Measurements from ENCODE around the gene COLEC12.

Gene COLEC12

GRCh38 chr18:449374-449773 is 51.1 kb downstream of the COLEC12 start:
- Mint-ChIP-seq H3K27me3 (peaks cover 4% of the 10 kb centered on the region), H3K36me3 (no peaks in the 10 kb centered on the region), H3K27ac (no peak overlapping the region), H3K4me3 (no peak overlapping the region), H3K9me3 (ENCODE audit: low read depth) (peaks cover 13% of the 10 kb centered on the region), H3K4me1 (ENCODE audit: low read depth) (no peaks in the 10 kb centered on the region)

GRCh38 chr18:448116-448790 is 52.2 kb downstream of the COLEC12 start:
- Mint-ChIP-seq H3K4me3 (no peak overlapping the region), H3K9me3 (ENCODE audit: low read depth) (peaks cover 13% of the 10 kb centered on the region), H3K36me3 (no peaks in the 10 kb centered on the region), H3K4me1 (ENCODE audit: low read depth) (no peaks in the 10 kb centered on the region), H3K27me3 (peaks cover 4% of the 10 kb centered on the region), H3K27ac (no peak overlapping the region)

- Mint-ChIP-seq H3K27ac (no peak overlapping the region), H3K9me3 (ENCODE audit: low read depth) (peaks cover 13% of the 10 kb centered on the region), H3K36me3 (no peaks in the 10 kb centered on the region), H3K4me1 (ENCODE audit: low read depth) (no peaks in the 10 kb centered on the region), H3K4me3 (no peak overlapping the region), H3K27me3 (peaks cover 4% of the 10 kb centered on the region)
Observed at GRCh38 chr18:446941-447560, 53.5 kb downstream of the COLEC12 start.

GRCh38 chr18:445055-445454 is 55.4 kb downstream of the COLEC12 start:
- Mint-ChIP-seq H3K9me3 (ENCODE audit: low read depth) (peaks cover under 1% of the 10 kb centered on the region), H3K4me3 (no peak overlapping the region), H3K27ac (no peak overlapping the region), H3K36me3 (no peaks in the 10 kb centered on the region), H3K27me3 (peaks cover 7% of the 10 kb centered on the region), H3K4me1 (ENCODE audit: low read depth) (no peaks in the 10 kb centered on the region)

- H3K9me3 Mint-ChIP-seq (ENCODE audit: low read depth), result no peaks in the 10 kb centered on the region
- peaks cover 4% of the 10 kb centered on the region for H3K27me3 Mint-ChIP-seq
- H3K4me1 Mint-ChIP-seq (ENCODE audit: low read depth), result no peaks in the 10 kb centered on the region
- H3K27ac Mint-ChIP-seq, result no peak overlapping the region
- no peaks in the 10 kb centered on the region for H3K36me3 Mint-ChIP-seq
- no peak overlapping the region for H3K4me3 Mint-ChIP-seq
Observed at GRCh38 chr18:438571-438970, 61.9 kb downstream of the COLEC12 start.

- Mint-ChIP-seq H3K4me3 (no peak overlapping the region), H3K27ac (no peak overlapping the region), H3K27me3 (peaks cover 8% of the 10 kb centered on the region), H3K9me3 (ENCODE audit: low read depth) (no peaks in the 10 kb centered on the region), H3K36me3 (no peaks in the 10 kb centered on the region), H3K4me1 (ENCODE audit: low read depth) (no peaks in the 10 kb centered on the region)
Observed at GRCh38 chr18:435940-436339, 64.6 kb downstream of the COLEC12 start.

- H3K4me3 Mint-ChIP-seq, result no peak overlapping the region
- no peaks in the 10 kb centered on the region for H3K9me3 Mint-ChIP-seq (ENCODE audit: low read depth)
- H3K4me1 Mint-ChIP-seq (ENCODE audit: low read depth), result no peaks in the 10 kb centered on the region
- H3K36me3 Mint-ChIP-seq, result no peaks in the 10 kb centered on the region
- H3K27me3 Mint-ChIP-seq, result peaks cover 6% of the 10 kb centered on the region
- no peak overlapping the region for H3K27ac Mint-ChIP-seq
Observed at GRCh38 chr18:434410-434809, 66.1 kb downstream of the COLEC12 start.

- H3K36me3 Mint-ChIP-seq, result no peaks in the 10 kb centered on the region
- no peaks in the 10 kb centered on the region for H3K9me3 Mint-ChIP-seq (ENCODE audit: low read depth)
- H3K4me1 Mint-ChIP-seq (ENCODE audit: low read depth), result no peaks in the 10 kb centered on the region
- no peak overlapping the region for H3K27ac Mint-ChIP-seq
- peaks cover 6% of the 10 kb centered on the region for H3K27me3 Mint-ChIP-seq
- H3K4me3 Mint-ChIP-seq, result no peak overlapping the region
Observed at GRCh38 chr18:433960-434359, 66.5 kb downstream of the COLEC12 start.

GRCh38 chr18:433298-433697 is 67.2 kb downstream of the COLEC12 start:
- H3K4me1 Mint-ChIP-seq (ENCODE audit: low read depth), result no peaks in the 10 kb centered on the region
- H3K9me3 Mint-ChIP-seq (ENCODE audit: low read depth), result no peaks in the 10 kb centered on the region
- no peaks in the 10 kb centered on the region for H3K36me3 Mint-ChIP-seq
- H3K27me3 Mint-ChIP-seq, result peaks cover 6% of the 10 kb centered on the region
- H3K27ac Mint-ChIP-seq, result no peak overlapping the region
- H3K4me3 Mint-ChIP-seq, result no peak overlapping the region

GRCh38 chr18:432791-433190 is 67.7 kb downstream of the COLEC12 start:
- no peak overlapping the region for H3K27ac Mint-ChIP-seq
- no peaks in the 10 kb centered on the region for H3K9me3 Mint-ChIP-seq (ENCODE audit: low read depth)
- H3K4me3 Mint-ChIP-seq, result no peak overlapping the region
- H3K4me1 Mint-ChIP-seq (ENCODE audit: low read depth), result no peaks in the 10 kb centered on the region
- no peaks in the 10 kb centered on the region for H3K36me3 Mint-ChIP-seq
- peaks cover 6% of the 10 kb centered on the region for H3K27me3 Mint-ChIP-seq

GRCh38 chr18:429030-429429 is 71.5 kb downstream of the COLEC12 start:
- no peak overlapping the region for H3K27ac Mint-ChIP-seq
- H3K36me3 Mint-ChIP-seq, result no peaks in the 10 kb centered on the region
- no peaks in the 10 kb centered on the region for H3K9me3 Mint-ChIP-seq (ENCODE audit: low read depth)
- H3K27me3 Mint-ChIP-seq, result peaks cover 4% of the 10 kb centered on the region
- no peaks in the 10 kb centered on the region for H3K4me1 Mint-ChIP-seq (ENCODE audit: low read depth)
- no peak overlapping the region for H3K4me3 Mint-ChIP-seq

GRCh38 chr18:427005-427404 is 73.5 kb downstream of the COLEC12 start:
- Mint-ChIP-seq H3K9me3 (ENCODE audit: low read depth) (no peaks in the 10 kb centered on the region), H3K4me1 (ENCODE audit: low read depth) (no peaks in the 10 kb centered on the region), H3K27ac (no peak overlapping the region), H3K36me3 (no peaks in the 10 kb centered on the region), H3K4me3 (no peak overlapping the region), H3K27me3 (peaks cover 4% of the 10 kb centered on the region)

- Mint-ChIP-seq H3K27ac (no peak overlapping the region), H3K27me3 (no peaks in the 10 kb centered on the region), H3K4me3 (no peak overlapping the region), H3K9me3 (ENCODE audit: low read depth) (no peaks in the 10 kb centered on the region), H3K36me3 (no peaks in the 10 kb centered on the region), H3K4me1 (ENCODE audit: low read depth) (no peaks in the 10 kb centered on the region)
Observed at GRCh38 chr18:425106-425745, 75.3 kb downstream of the COLEC12 start.

- no peak overlapping the region for H3K27ac Mint-ChIP-seq
- H3K36me3 Mint-ChIP-seq, result no peaks in the 10 kb centered on the region
- no peaks in the 10 kb centered on the region for H3K4me1 Mint-ChIP-seq (ENCODE audit: low read depth)
- no peak overlapping the region for H3K4me3 Mint-ChIP-seq
- no peaks in the 10 kb centered on the region for H3K9me3 Mint-ChIP-seq (ENCODE audit: low read depth)
- H3K27me3 Mint-ChIP-seq, result no peaks in the 10 kb centered on the region
Observed at GRCh38 chr18:424668-425067, 75.8 kb downstream of the COLEC12 start.

GRCh38 chr18:424071-424661 is 76.3 kb downstream of the COLEC12 start:
- Mint-ChIP-seq H3K27me3 (no peaks in the 10 kb centered on the region), H3K4me3 (no peak overlapping the region), H3K4me1 (ENCODE audit: low read depth) (no peaks in the 10 kb centered on the region)

More at GRCh38 chr18:424071-424661, 76.3 kb downstream of the COLEC12 start:
- H3K9me3 Mint-ChIP-seq (ENCODE audit: low read depth), result no peaks in the 10 kb centered on the region
- no peak overlapping the region for H3K27ac Mint-ChIP-seq
- H3K36me3 Mint-ChIP-seq, result no peaks in the 10 kb centered on the region
